ENCODE data around the gene CD3D. TPM values are rescaled to one million over a fixed set of nuclear protein-coding genes. Genes with fewer than 3 reads are reported as not detected.

The CD3D gene
- polyA plus RNA-seq, 2 of the 4 experiments (the other 2 are of a cell fraction): not detected

DNA sequence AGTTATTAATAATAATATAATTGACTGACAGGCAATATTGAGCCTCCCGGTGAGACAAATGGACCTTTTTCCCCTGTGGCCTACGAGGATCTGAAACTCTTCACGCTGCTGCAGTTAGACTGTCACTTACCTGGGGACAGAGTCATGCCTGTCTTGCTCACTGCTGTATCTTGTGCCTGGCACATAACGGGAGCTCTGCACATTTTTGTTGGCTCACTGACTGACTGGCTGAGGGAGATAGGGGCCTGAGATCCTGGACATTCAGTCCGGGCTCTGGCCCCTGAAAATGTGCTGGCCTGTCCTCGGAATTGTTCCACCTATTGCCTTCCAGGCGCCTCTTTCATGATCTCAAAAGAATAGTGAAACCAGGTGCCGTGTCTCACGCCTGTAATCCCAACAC is 743 bp upstream of the CD3D start:
- no peak overlapping the region for H3K4me3 ChIP-seq
- H3K4me2 ChIP-seq: no peak overlapping the region
- ATAC-seq (no peak), DNase-seq (ENCODE audit: low read depth in 1 of 2, low spot score in 1 of 2) (no peak), FAIRE-seq (no peak)
- H3K9me3 ChIP-seq: no peaks in the 10 kb centered on the region
- no peak overlapping the region for H3K27ac ChIP-seq
- no peaks in the 10 kb centered on the region for H3K4me1 ChIP-seq
- 70% methylated on average over 8 of the region's 9 CpGs for WGBS (ENCODE audit: missing lambda C conversion rate)
- TF ChIP-seq EHF (CRISPR knock-in tag; IDR thresholded peaks at IDR 0.05): no peak
- TF ChIP-seq, protein P1, sequence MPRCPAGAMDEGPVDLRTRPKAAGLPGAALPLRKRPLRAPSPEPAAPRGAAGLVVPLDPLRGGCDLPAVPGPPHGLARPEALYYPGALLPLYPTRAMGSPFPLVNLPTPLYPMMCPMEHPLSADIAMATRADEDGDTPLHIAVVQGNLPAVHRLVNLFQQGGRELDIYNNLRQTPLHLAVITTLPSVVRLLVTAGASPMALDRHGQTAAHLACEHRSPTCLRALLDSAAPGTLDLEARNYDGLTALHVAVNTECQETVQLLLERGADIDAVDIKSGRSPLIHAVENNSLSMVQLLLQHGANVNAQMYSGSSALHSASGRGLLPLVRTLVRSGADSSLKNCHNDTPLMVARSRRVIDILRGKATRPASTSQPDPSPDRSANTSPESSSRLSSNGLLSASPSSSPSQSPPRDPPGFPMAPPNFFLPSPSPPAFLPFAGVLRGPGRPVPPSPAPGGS (IDR thresholded peaks at IDR 0.05): no peak
- no peak for TF ChIP-seq SREBF2 (IDR thresholded peaks at IDR 0.05)
- TF ChIP-seq HDAC2 (IDR thresholded peaks at IDR 0.05): no peak
- TF ChIP-seq HOXB13 (CRISPR knock-in tag; IDR thresholded peaks at IDR 0.05; ENCODE audit: low read depth): no peak
- TF ChIP-seq NPAS2 (CRISPR knock-in tag; IDR thresholded peaks at IDR 0.05; ENCODE audit: borderline replicate concordance): no peak
- no peak for TF ChIP-seq FOSB (CRISPR knock-in tag; IDR thresholded peaks at IDR 0.05)
- no peak for TF ChIP-seq CBX8 (IDR thresholded peaks at IDR 0.05)
- TF ChIP-seq HOXA7 (CRISPR knock-in tag; IDR thresholded peaks at IDR 0.05): no peak
- no peak for TF ChIP-seq TFCP2L1 (CRISPR knock-in tag; IDR thresholded peaks at IDR 0.05)
- TF ChIP-seq RNF2 (IDR thresholded peaks at IDR 0.05; ENCODE audit: borderline replicate concordance, low read depth): no peak
- CTCF ChIA-PET: no interaction called here
- POLR2A ChIA-PET: no interaction called here

- WGBS (ENCODE audit: missing lambda C conversion rate): 55% methylated on average over 5 of the region's 5 CpGs
- TF ChIP-seq SMC3 (IDR thresholded peaks at IDR 0.05) (no peak), EHMT2 (IDR thresholded peaks at IDR 0.05; ENCODE audit: low read depth) (no peak), E2F6 (IDR thresholded peaks at IDR 0.05; ENCODE audit: borderline replicate concordance, low read depth) (no peak)
- TF ChIP-seq, protein P2, sequence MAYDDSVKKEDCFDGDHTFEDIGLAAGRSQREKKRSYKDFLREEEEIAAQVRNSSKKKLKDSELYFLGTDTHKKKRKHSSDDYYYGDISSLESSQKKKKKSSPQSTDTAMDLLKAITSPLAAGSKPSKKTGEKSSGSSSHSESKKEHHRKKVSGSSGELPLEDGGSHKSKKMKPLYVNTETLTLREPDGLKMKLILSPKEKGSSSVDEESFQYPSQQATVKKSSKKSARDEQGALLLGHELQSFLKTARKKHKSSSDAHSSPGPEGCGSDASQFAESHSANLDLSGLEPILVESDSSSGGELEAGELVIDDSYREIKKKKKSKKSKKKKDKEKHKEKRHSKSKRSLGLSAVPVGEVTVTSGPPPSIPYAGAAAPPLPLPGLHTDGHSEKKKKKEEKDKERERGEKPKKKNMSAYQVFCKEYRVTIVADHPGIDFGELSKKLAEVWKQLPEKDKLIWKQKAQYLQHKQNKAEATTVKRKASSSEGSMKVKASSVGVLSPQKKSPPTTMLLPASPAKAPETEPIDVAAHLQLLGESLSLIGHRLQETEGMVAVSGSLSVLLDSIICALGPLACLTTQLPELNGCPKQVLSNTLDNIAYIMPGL (CRISPR knock-in tag; IDR thresholded peaks at IDR 0.05; ENCODE audit: borderline replicate concordance): no peak
- Histone ChIP-seq H3K27ac (no peak overlapping the region), H3K4me1 (no peaks in the 10 kb centered on the region), H3K4me3 (no peak overlapping the region), H3K9me3 (no peaks in the 10 kb centered on the region), H3K4me2 (no peak overlapping the region)
- FAIRE-seq (no peak), DNase-seq (ENCODE audit: low read depth in 1 of 2, low spot score in 1 of 2) (no peak), ATAC-seq (no peak)
- CTCF ChIA-PET: interaction anchor here (0.7 to 1.2 kb wide), 3 partner anchors 9 to 103 kb away, joined by 3 to 4 read pairs (median 3); no protein-coding TSS in a partner anchor
- POLR2A ChIA-PET: no interaction called here
Observed at GRCh38 chr11:118341815-118342489, 553 bp downstream of the CD3D start.

- Histone ChIP-seq H3K4me3 (no peak overlapping the region), H3K4me2 (no peak overlapping the region), H3K4me1 (no peaks in the 10 kb centered on the region), H3K9me3 (no peaks in the 10 kb centered on the region), H3K27ac (no peak overlapping the region)
- ChIA-PET POLR2A (no interaction called here), CTCF (interaction anchor here (1.2 kb wide), 2 partner anchors 10 to 143 kb away, joined by 3 to 4 read pairs; no protein-coding TSS in a partner anchor)
- whole genome bisulfite sequencing (ENCODE audit: missing lambda C conversion rate): 81% methylated on average over 3 of the region's 3 CpGs
- FAIRE-seq (no peak), ATAC-seq (no peak), DNase-seq (ENCODE audit: low read depth in 1 of 2, low spot score in 1 of 2) (no peak)
- TF ChIP-seq CBX8 (IDR thresholded peaks at IDR 0.05): no peak
- TF ChIP-seq RCOR1 (IDR thresholded peaks at IDR 0.05; ENCODE audit: low read depth, low read length): no peak
- no peak for TF ChIP-seq RNF2 (IDR thresholded peaks at IDR 0.05; ENCODE audit: borderline replicate concordance, low read depth)
- TF ChIP-seq, protein P3, sequence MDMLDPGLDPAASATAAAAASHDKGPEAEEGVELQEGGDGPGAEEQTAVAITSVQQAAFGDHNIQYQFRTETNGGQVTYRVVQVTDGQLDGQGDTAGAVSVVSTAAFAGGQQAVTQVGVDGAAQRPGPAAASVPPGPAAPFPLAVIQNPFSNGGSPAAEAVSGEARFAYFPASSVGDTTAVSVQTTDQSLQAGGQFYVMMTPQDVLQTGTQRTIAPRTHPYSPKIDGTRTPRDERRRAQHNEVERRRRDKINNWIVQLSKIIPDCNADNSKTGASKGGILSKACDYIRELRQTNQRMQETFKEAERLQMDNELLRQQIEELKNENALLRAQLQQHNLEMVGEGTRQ (IDR thresholded peaks at IDR 0.05): no peak
- TF ChIP-seq ZNF302 (CRISPR knock-in tag; IDR thresholded peaks at IDR 0.05): no peak
- TF ChIP-seq MAZ (IDR thresholded peaks at IDR 0.05; ENCODE audit: borderline replicate concordance, low read depth, low read length): no peak
- no peak for TF ChIP-seq FOXS1 (CRISPR knock-in tag; IDR thresholded peaks at IDR 0.05)
- TF ChIP-seq EHMT2 (IDR thresholded peaks at IDR 0.05; ENCODE audit: low read depth): no peak
- TF ChIP-seq NR3C1 (IDR thresholded peaks at IDR 0.05): no peak
Observed at GRCh38 chr11:118341261-118341660, 1.2 kb downstream of the CD3D start.
